OCI-LY3 (cell line): Measurements from ENCODE around the gene ARHGAP24.

Experiments
- H2AFZ ChIP-seq: fragments of 200-600, 300-600 bp; shearing (Covaris generic); 2 replicates; pipeline ENCODE4 v1.6.0; 2014; ENCODE audit warnings: antibody characterized with exemption, low read depth, low read length
- H3K27ac ChIP-seq: fragments of 200-600, 300-600 bp; sonication (generic); 2 replicates; pipeline ENCODE4 v1.5.1; 2014; ENCODE audit warnings: mild to moderate bottlenecking, low read length, moderate library complexity, mixed read lengths
- H3K27me3 ChIP-seq: fragments of 200-600, 300-600 bp; sonication (generic); 2 replicates; pipeline ENCODE4 v1.6.1; 2014; ENCODE audit warnings: low read depth, low read length, mixed read lengths
- H3K36me3 ChIP-seq: fragments of 200-600, 300-600 bp; sonication (generic); replicated peaks from 2 replicates; pipeline ENCODE3; 2014; ENCODE audit warnings: low read depth, low read length, mixed read lengths
- H3K4me1 ChIP-seq: fragments of 300-600, 200-600 bp; sonication (generic); 2 replicates; pipeline ENCODE4 v1.6.1; 2014; ENCODE audit warnings: low read length, mixed read lengths
- H3K4me2 ChIP-seq: fragments of 200-600, 300-600 bp; sonication (generic); 2 replicates; pipeline ENCODE4 v1.6.1; 2014; ENCODE audit warnings: low read length, mixed read lengths
- H3K4me3 ChIP-seq: fragments of 300-600, 200-600 bp; sonication (generic); 2 replicates; pipeline ENCODE4 v1.5.1; 2014; ENCODE audit warnings: antibody characterized with exemption, mild to moderate bottlenecking, low read length, moderate library complexity
- H3K79me2 ChIP-seq: fragments of 300-600, 200-600 bp; shearing (Covaris generic); 2 replicates; pipeline ENCODE4 v1.6.1; 2014; ENCODE audit warnings: mild to moderate bottlenecking, low read length, mixed read lengths
- H3K9ac ChIP-seq: fragments of 300-600, 200-600 bp; shearing (Covaris generic); 2 replicates; pipeline ENCODE4 v1.6.0; 2014; ENCODE audit warnings: mild to moderate bottlenecking, low read length, moderate library complexity
- H3K9me3 ChIP-seq: fragments of 200-600, 300-600 bp; shearing (Covaris generic); 2 replicates; pipeline ENCODE4 v1.6.1; 2014; ENCODE audit warnings: low read length, mixed read lengths; ENCODE audit not compliant: insufficient read depth
- H4K20me1 ChIP-seq: fragments of 200-600, 300-600 bp; sonication (generic); 2 replicates; pipeline ENCODE4 v1.6.1; 2016; ENCODE audit warnings: low read length, mixed read lengths; ENCODE audit not compliant: insufficient read depth
- EZH2phosphoT487 ChIP-seq: fragments of 200-600 bp; shearing (Covaris generic); IDR thresholded peaks from 2 replicates; pipeline ENCODE4 v1.6.1; 2018; ENCODE audit warnings: antibody characterized with exemption, mixed run types, low read depth
- TF ChIP-seq, protein P1 (sequence below): fragments of 200-600, 300-600 bp; sonication (generic); IDR thresholded peaks from 2 replicates; pipeline ENCODE4 v1.5.1; 2014; ENCODE audit warnings: antibody characterized with exemption, low read length, low read depth

ARHGAP24 gene

DNA sequence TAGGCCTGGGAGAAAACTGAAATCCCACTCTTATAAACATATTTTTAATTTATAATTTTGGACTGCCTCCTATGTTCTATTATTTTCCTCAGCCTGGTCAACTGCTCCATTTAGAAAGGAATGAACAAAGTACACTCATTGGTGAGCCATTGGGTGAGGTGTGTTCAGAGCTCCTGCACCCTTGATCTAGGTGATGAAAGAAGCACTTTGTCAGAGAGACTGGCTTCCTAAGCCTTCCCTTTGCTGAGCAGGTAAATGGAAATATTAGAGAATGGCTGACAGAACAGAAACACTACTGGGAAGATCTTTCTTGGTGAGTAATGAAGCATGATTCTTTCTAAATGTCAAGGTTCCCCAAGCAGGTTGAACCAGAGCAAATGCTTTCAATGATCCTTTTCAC, 19.0 kb upstream of the ARHGAP24 start:
- H3K36me3 ChIP-seq = no peaks in the 10 kb centered on the region
- H3K9me3 ChIP-seq = no peaks in the 10 kb centered on the region
- H3K27me3 ChIP-seq = no peaks in the 10 kb centered on the region
- H3K9ac ChIP-seq = no peak overlapping the region
- no peak overlapping the region for H3K4me2 ChIP-seq
- H3K4me3 ChIP-seq = no peak overlapping the region
- no peak overlapping the region for H3K27ac ChIP-seq
- TF ChIP-seq, protein P1, sequence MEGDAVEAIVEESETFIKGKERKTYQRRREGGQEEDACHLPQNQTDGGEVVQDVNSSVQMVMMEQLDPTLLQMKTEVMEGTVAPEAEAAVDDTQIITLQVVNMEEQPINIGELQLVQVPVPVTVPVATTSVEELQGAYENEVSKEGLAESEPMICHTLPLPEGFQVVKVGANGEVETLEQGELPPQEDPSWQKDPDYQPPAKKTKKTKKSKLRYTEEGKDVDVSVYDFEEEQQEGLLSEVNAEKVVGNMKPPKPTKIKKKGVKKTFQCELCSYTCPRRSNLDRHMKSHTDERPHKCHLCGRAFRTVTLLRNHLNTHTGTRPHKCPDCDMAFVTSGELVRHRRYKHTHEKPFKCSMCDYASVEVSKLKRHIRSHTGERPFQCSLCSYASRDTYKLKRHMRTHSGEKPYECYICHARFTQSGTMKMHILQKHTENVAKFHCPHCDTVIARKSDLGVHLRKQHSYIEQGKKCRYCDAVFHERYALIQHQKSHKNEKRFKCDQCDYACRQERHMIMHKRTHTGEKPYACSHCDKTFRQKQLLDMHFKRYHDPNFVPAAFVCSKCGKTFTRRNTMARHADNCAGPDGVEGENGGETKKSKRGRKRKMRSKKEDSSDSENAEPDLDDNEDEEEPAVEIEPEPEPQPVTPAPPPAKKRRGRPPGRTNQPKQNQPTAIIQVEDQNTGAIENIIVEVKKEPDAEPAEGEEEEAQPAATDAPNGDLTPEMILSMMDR = no peak
- TF ChIP-seq EZH2phosphoT487 = no peak
- H2AFZ ChIP-seq = no peak overlapping the region
- peaks cover 37% of the 10 kb centered on the region for H3K4me1 ChIP-seq
- H4K20me1 ChIP-seq = no peaks in the 10 kb centered on the region
- no peaks in the 10 kb centered on the region for H3K79me2 ChIP-seq

DNA sequence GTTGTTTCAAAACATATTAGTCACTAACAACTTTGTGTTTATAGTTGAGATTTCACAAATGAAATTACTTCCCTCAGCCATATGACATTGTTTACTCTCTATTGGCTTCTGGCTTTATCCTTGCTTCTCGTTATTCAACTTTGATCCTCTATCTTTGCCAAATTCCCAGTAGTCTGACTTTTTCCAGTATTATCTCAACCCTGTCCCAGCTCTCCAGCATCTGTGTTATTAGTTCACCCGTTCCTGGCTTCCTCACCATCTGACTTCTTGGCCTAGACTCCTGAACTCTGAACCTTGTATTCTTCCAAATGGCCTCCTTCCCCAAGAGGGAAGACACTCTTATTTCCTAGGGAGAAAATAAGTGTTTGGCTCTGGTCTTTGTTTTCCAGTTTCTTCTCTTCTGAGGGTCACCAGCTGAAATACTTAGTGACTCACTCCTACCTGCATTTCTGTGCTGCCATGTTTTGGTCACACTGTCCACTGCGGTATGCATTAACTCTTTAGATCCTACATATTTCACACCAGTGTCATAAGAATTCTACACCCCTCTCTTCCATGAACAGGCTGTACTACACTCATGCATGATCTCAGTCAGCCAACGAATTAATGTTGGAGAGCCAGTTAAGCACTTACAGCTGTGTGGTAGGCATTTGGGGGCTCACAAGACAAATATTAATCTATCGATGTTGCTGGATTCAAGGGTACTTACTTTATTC, 17.0 kb upstream of the ARHGAP24 start:
- no peak overlapping the region for H3K4me2 ChIP-seq
- H3K27me3 ChIP-seq = no peaks in the 10 kb centered on the region
- H3K79me2 ChIP-seq = no peaks in the 10 kb centered on the region
- H3K27ac ChIP-seq = no peak overlapping the region
- H4K20me1 ChIP-seq = no peaks in the 10 kb centered on the region
- H2AFZ ChIP-seq = no peak overlapping the region
- H3K4me3 ChIP-seq = no peak overlapping the region
- no peaks in the 10 kb centered on the region for H3K36me3 ChIP-seq
- no peak overlapping the region for H3K9ac ChIP-seq
- TF ChIP-seq EZH2phosphoT487 = no peak
- TF ChIP-seq, protein P1 = no peak
- no peaks in the 10 kb centered on the region for H3K9me3 ChIP-seq
- H3K4me1 ChIP-seq = peaks cover 21% of the 10 kb centered on the region

DNA sequence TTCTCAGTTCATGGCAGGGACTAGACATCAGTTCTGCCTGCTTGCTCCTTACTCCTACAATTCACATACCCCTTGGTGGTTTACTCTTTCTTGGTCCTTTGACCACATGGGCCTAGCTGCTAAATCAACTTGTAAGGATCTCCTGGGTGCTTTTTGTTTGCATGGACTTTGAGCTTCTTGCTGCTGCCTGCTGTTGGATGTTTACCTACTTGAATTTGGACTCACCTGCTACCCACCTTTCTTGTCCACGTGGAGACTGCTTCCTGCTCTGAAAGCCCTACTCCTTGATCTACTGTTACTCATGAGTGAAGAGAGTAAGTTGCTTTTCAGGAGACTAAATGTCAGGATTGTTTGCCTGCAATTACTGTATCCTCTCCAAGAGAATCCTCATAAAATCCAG, 15.2 kb upstream of the ARHGAP24 start:
- no peaks in the 10 kb centered on the region for H3K9me3 ChIP-seq
- no peaks in the 10 kb centered on the region for H4K20me1 ChIP-seq
- peaks cover 21% of the 10 kb centered on the region for H3K4me1 ChIP-seq
- H3K4me2 ChIP-seq = no peak overlapping the region
- no peak overlapping the region for H3K4me3 ChIP-seq
- no peaks in the 10 kb centered on the region for H3K36me3 ChIP-seq
- no peak overlapping the region for H2AFZ ChIP-seq
- H3K79me2 ChIP-seq = no peaks in the 10 kb centered on the region
- H3K27ac ChIP-seq = no peak overlapping the region
- TF ChIP-seq EZH2phosphoT487 = no peak
- TF ChIP-seq, protein P1 = no peak
- no peak overlapping the region for H3K9ac ChIP-seq
- H3K27me3 ChIP-seq = no peaks in the 10 kb centered on the region

DNA sequence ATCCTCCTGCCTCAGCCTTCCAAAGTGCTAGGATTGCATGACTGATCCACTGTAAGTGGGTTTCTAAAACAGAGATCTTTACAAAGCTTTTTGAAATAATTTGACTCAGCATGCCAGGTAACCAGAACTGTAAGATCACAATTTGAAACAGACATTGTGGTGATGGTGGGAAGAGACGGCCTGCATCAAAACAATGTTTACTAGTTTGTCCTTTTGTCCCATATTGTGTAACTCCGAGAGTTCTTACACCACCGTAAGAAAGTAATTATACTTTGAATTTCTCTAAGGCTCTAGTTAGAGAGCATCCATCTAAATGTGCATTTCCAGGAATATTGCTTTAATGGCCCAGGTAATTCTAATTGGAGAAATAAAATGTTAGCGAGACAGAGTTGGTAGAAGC, 594 bp upstream of the ARHGAP24 start:
- H2AFZ ChIP-seq = peak overlapping the region; percentile 17
- H3K27me3 ChIP-seq = no peaks in the 10 kb centered on the region
- H3K4me2 ChIP-seq = peak overlapping the region; percentile 97
- peaks cover 7% of the 10 kb centered on the region for H3K36me3 ChIP-seq
- H3K4me3 ChIP-seq = peak overlapping the region; percentile 81
- peak overlapping the region; percentile 97 for H3K27ac ChIP-seq
- peaks cover 21% of the 10 kb centered on the region for H4K20me1 ChIP-seq
- no peaks in the 10 kb centered on the region for H3K9me3 ChIP-seq
- H3K9ac ChIP-seq = peak overlapping the region; percentile 81
- peaks cover 41% of the 10 kb centered on the region for H3K79me2 ChIP-seq
- H3K4me1 ChIP-seq = peaks cover 45% of the 10 kb centered on the region
- TF ChIP-seq, protein P1 = no peak
- no peak for TF ChIP-seq EZH2phosphoT487
